GM23338 (cell line): ENCODE data around the gene TECTB. TPM values are rescaled to one million over a fixed set of nuclear protein-coding genes. Genes with fewer than 3 reads are reported as not detected.

Experiments
- ATAC-seq: fragments of 200-7000 bp; cut with Tn5 transposase; 3 replicates; pipeline ENCODE4 v1.9.1; 2020
- DNase-seq: peaks from one replicate; pipeline ENCODE4 v3.0.0-alpha.2; 2015; ENCODE audit warnings: low spot score
- H2AFZ ChIP-seq: fragments of 200-600 bp; sonication (generic); 2 replicates; pipeline ENCODE4 v1.8.0; 2016; ENCODE audit warnings: antibody characterized with exemption, mild to moderate bottlenecking, moderate library complexity
- H3F3A ChIP-seq: fragments of 200-600 bp; sonication (generic); replicated peaks from 2 replicates; pipeline ENCODE4 v1.8.0; 2017; ENCODE audit warnings: antibody characterized with exemption, mixed run types, low read depth
- H3K27ac ChIP-seq: fragments of 200-600 bp; sonication (generic); 2 replicates; pipeline ENCODE4 v1.6.1; 2016; ENCODE audit warnings: low read depth
- H3K27me3 ChIP-seq: fragments of 200-600 bp; sonication (generic); 2 replicates; pipeline ENCODE4 v1.8.0; 2016; ENCODE audit warnings: mild to moderate bottlenecking, mixed run types, moderate library complexity; ENCODE audit not compliant: insufficient read depth
- H3K36me3 ChIP-seq: fragments of 200-600 bp; sonication (generic); 2 replicates; pipeline ENCODE4 v1.8.0; 2016; ENCODE audit warnings: mild to moderate bottlenecking; ENCODE audit not compliant: insufficient read depth
- H3K4me1 ChIP-seq: fragments of 200-600 bp; sonication (generic); 2 replicates; pipeline ENCODE4 v1.8.0; 2016; ENCODE audit warnings: mild to moderate bottlenecking, moderate library complexity; ENCODE audit not compliant: insufficient read depth
- H3K4me2 ChIP-seq: fragments of 200-600 bp; sonication (generic); 2 replicates; pipeline ENCODE4 v1.7.1; 2017; ENCODE audit warnings: mixed run types
- H3K4me3 ChIP-seq: fragments of 200-600 bp; sonication (generic); 2 replicates; pipeline ENCODE4 v1.6.1; 2016; ENCODE audit warnings: mixed run types
- H3K79me2 ChIP-seq: fragments of 200-600 bp; sonication (generic); replicated peaks from 2 replicates; pipeline ENCODE4 v1.8.0; 2017; ENCODE audit warnings: mild to moderate bottlenecking; ENCODE audit not compliant: insufficient read depth
- H3K9me2 ChIP-seq: fragments of 200-600 bp; sonication (generic); 2 replicates; pipeline ENCODE4 v1.8.0; 2017; ENCODE audit not compliant: insufficient read depth
- H4K20me1 ChIP-seq: fragments of 200-600 bp; sonication (generic); replicated peaks from 2 replicates; pipeline ENCODE4 v1.8.0; 2017; ENCODE audit warnings: mild to moderate bottlenecking; ENCODE audit not compliant: insufficient read depth
- H3K27ac Mint-ChIP-seq: 2 replicates; pipeline ENCODE4 v1.8.0; 2020; ENCODE audit warnings: inconsistent platforms, mild to moderate bottlenecking, moderate library complexity, mixed read lengths
- H3K27me3 Mint-ChIP-seq: 3 replicates; pipeline ENCODE4 v1.8.0; 2022; ENCODE audit warnings: low read depth, mild to moderate bottlenecking, moderate library complexity, mixed read lengths, inconsistent platforms; ENCODE audit not compliant: insufficient read depth, poor library complexity
- H3K36me3 Mint-ChIP-seq: 3 replicates; pipeline ENCODE4 v1.8.0; 2021; ENCODE audit warnings: low read depth, mild to moderate bottlenecking, inconsistent platforms, moderate library complexity, mixed read lengths
- H3K4me1 Mint-ChIP-seq: 3 replicates; pipeline ENCODE4 v1.8.0; 2020; ENCODE audit warnings: mild to moderate bottlenecking, inconsistent platforms, mixed read lengths
- H3K4me3 Mint-ChIP-seq: 3 replicates; pipeline ENCODE4 v1.8.0; 2021; ENCODE audit warnings: moderate library complexity, mild to moderate bottlenecking, inconsistent platforms, mixed read lengths
- H3K9me3 Mint-ChIP-seq: 3 replicates; pipeline ENCODE4 v1.8.0; 2020; ENCODE audit warnings: moderate library complexity, mild to moderate bottlenecking, inconsistent platforms, mixed read lengths
- CREB1 ChIP-seq: fragments of 250-450 bp; sonication (Bioruptor Pico); IDR thresholded peaks from 2 replicates; pipeline ENCODE4 v1.5.0; 2020; ENCODE audit warnings: low read depth, mild to moderate bottlenecking, moderate library complexity
- CTCF ChIP-seq, 2 experiments: fragments of 200-600 bp in 1 of 2; sonication (generic) in 1 of 2; conservative IDR thresholded peaks; 2 replicates each; pipeline versions ENCODE4 v1.5.1 to v1.6.1; 2016 to 2017; ENCODE audit warnings: antibody characterized with exemption in 2 of 2, low read depth in 2 of 2, mild to moderate bottlenecking in 2 of 2, moderate library complexity in 1 of 2
- ETS1 ChIP-seq: IDR thresholded peaks from 2 replicates; pipeline ENCODE4 v1.6.1; 2016; ENCODE audit warnings: antibody characterized with exemption
- EZH2 ChIP-seq: fragments of 200-600 bp; sonication (generic); IDR thresholded peaks from one replicate; pipeline ENCODE4 v1.8.0; 2017; ENCODE audit warnings: antibody characterized with exemption, mild to moderate bottlenecking, low read depth; ENCODE audit not compliant: unreplicated experiment
- EZH2phosphoT487 ChIP-seq: fragments of 200-600 bp; sonication (generic); IDR thresholded peaks from one replicate; pipeline ENCODE4 v1.8.1; 2018; ENCODE audit warnings: antibody characterized with exemption; ENCODE audit not compliant: unreplicated experiment
- JUNB ChIP-seq: IDR thresholded peaks from one replicate; pipeline ENCODE4 v1.6.1; 2016; ENCODE audit warnings: antibody characterized with exemption; ENCODE audit not compliant: unreplicated experiment
- NANOG ChIP-seq: IDR thresholded peaks from 2 replicates; pipeline ENCODE4 v1.6.1; 2016; ENCODE audit warnings: antibody characterized with exemption, borderline replicate concordance
- POLR2AphosphoS5 ChIP-seq: IDR thresholded peaks from 2 replicates; pipeline ENCODE4 v1.6.1; 2016; ENCODE audit warnings: antibody characterized with exemption, low read depth
- REST ChIP-seq: IDR thresholded peaks from one replicate; pipeline ENCODE4 v1.6.1; 2018; ENCODE audit warnings: antibody characterized with exemption; ENCODE audit not compliant: unreplicated experiment
- STAT1 ChIP-seq: IDR thresholded peaks from one replicate; pipeline ENCODE4 v1.6.1; 2016; ENCODE audit warnings: antibody characterized with exemption; ENCODE audit not compliant: unreplicated experiment
- ZNF114 ChIP-seq: fragments of 250-450 bp; sonication (Bioruptor Pico); IDR thresholded peaks from 2 replicates; pipeline ENCODE4 v1.5.0; 2020; ENCODE audit warnings: mild to moderate bottlenecking, moderate library complexity
- ZNF331 ChIP-seq: fragments of 250-450 bp; sonication (Bioruptor Pico); IDR thresholded peaks from 2 replicates; pipeline ENCODE4 v1.5.0; 2020; ENCODE audit warnings: low read depth, mild to moderate bottlenecking, moderate library complexity
- ZNF462 ChIP-seq: fragments of 250-450 bp; sonication (Bioruptor Pico); IDR thresholded peaks from 2 replicates; pipeline ENCODE4 v1.5.0; 2020; ENCODE audit warnings: mild to moderate bottlenecking, moderate library complexity
- polyA plus RNA-seq: library from polyadenylated mRNA; unstranded; fragments of >200 nt; fragmentation: Nextera tagmentation; extraction: Ambion mirVana; gene quantifications from 2 replicates; pipeline ENCODE4 v1.2.1, GENCODE V29; 2016
- total RNA-seq: library from RNA; depleted of rRNA; stranded (reverse); fragments of >200 nt; shearing (Covaris generic); gene quantifications from 2 replicates; pipeline ENCODE4 v1.2.3, GENCODE V29; 2014

Gene TECTB
- total and polyA plus RNA-seq, 2 experiments from 2014 or later = not detected

- Histone ChIP-seq H3F3A (no peaks in the 10 kb centered on the region), H3K27ac (no peak overlapping the region), H3K27me3 (no peaks in the 10 kb centered on the region), H4K20me1 (no peaks in the 10 kb centered on the region), H3K4me3 (no peak overlapping the region), H2AFZ (no peak overlapping the region), H3K4me1 (peaks cover 24% of the 10 kb centered on the region), H3K36me3 (no peaks in the 10 kb centered on the region), H3K9me2 (0 out of 2 replicates have a peak, but pooled peaks cover 2% of the 10 kb centered on the region), H3K4me2 (no peak overlapping the region), H3K79me2 (no peaks in the 10 kb centered on the region)
- Mint-ChIP-seq H3K27ac (no peak overlapping the region), H3K9me3 (no peaks in the 10 kb centered on the region), H3K4me1 (peaks cover 24% of the 10 kb centered on the region), H3K36me3 (no peaks in the 10 kb centered on the region), H3K27me3 (peaks cover 3% of the 10 kb centered on the region), H3K4me3 (no peak overlapping the region)
- DNase-seq (no peak), ATAC-seq (no peak)
- no peak for TF ChIP-seq CREB1
- TF ChIP-seq JUNB = no peak
- no peak for TF ChIP-seq ZNF331 (CRISPR knock-in tag)
- TF ChIP-seq STAT1 = no peak
- TF ChIP-seq EZH2 = no peak
- no peak for TF ChIP-seq REST
- no peak for TF ChIP-seq POLR2AphosphoS5
- TF ChIP-seq ZNF114 (CRISPR knock-in tag) = no peak
- no peak for TF ChIP-seq NANOG
- TF ChIP-seq ETS1 = no peak
- TF ChIP-seq CTCF (conservative IDR thresholded peaks at IDR 0.05; ENCODE audit: low read depth in 2 of 2) = no peak
- no peak for TF ChIP-seq ZNF462 (CRISPR knock-in tag)
- TF ChIP-seq EZH2phosphoT487 = no peak
Measured at GRCh38 chr10:112275512-112276245, 7.5 kb upstream of the TECTB start.
